NCI-H526 (cell line): ENCODE results near the gene GALM.
A peak's percentile ranks its signal among the peaks of the same experiment; 100 is the strongest.
"Not testable (repeated sequence)": the region's sequence is repeated elsewhere in the genome, so short reads cannot be mapped to it uniquely, and the experiment has no call there.

Experiments
- DNase-seq, 2 experiments: peaks; one replicate each; lab custom pipeline; 2025; lab: John Stamatoyannopoulos, UW

The GALM gene

GRCh38 chr2:38682008-38682575 lies 16.2 kb downstream of the GALM start:
- DNase-seq: no peak

- DNase-seq: not testable (repeated sequence)
Observed at GRCh38 chr2:38682620-38683019, 16.7 kb downstream of the GALM start.

- no peak for DNase-seq
Observed at GRCh38 chr2:38683766-38684165, 17.9 kb downstream of the GALM start.

- no peak for DNase-seq
Observed at GRCh38 chr2:38685116-38685735, 19.3 kb downstream of the GALM start.

GRCh38 chr2:38690499-38691420 lies 24.8 kb downstream of the GALM start:
- DNase-seq: no peak

GRCh38 chr2:38691994-38692393 lies 26.1 kb downstream of the GALM start:
- no peak for DNase-seq

- DNase-seq: no peak
Observed at GRCh38 chr2:38692636-38693318, 26.9 kb downstream of the GALM start.

- no peak for DNase-seq
Observed at GRCh38 chr2:38697116-38697840, 31.4 kb downstream of the GALM start.

- DNase-seq: no peak
Observed at GRCh38 chr2:38698467-38699003, 32.6 kb downstream of the GALM start.

GRCh38 chr2:38700113-38700785 lies 34.3 kb downstream of the GALM start:
- DNase-seq: no peak

- DNase-seq: no peak
Observed at GRCh38 chr2:38700881-38701458, 35.1 kb downstream of the GALM start.

- DNase-seq: no peak
Observed at GRCh38 chr2:38701542-38701941, 35.6 kb downstream of the GALM start.

GRCh38 chr2:38702413-38702812 lies 36.5 kb downstream of the GALM start:
- no peak for DNase-seq

GRCh38 chr2:38703336-38703735 lies 37.4 kb downstream of the GALM start:
- not testable (repeated sequence) for DNase-seq

GRCh38 chr2:38704664-38705063 lies 38.8 kb downstream of the GALM start:
- no peak for DNase-seq

GRCh38 chr2:38706846-38707345 lies 41.0 kb downstream of the GALM start:
- DNase-seq: no peak

- DNase-seq: not testable (repeated sequence)
Observed at GRCh38 chr2:38708491-38708890, 42.6 kb downstream of the GALM start.

- DNase-seq: no peak
Observed at GRCh38 chr2:38708900-38709566, 43.1 kb downstream of the GALM start.

GRCh38 chr2:38709567-38710194 lies 43.8 kb downstream of the GALM start:
- peak; percentile 70 to 78 for DNase-seq
